CD4-positive, alpha-beta T cell treated with Interleukin-15 for 4 hours (primary cell): ENCODE measurements around the gene DNAJC8.
A peak's percentile ranks its signal among the peaks of the same experiment; 100 is the strongest.

Experiments used
- DNase-seq: peaks from one replicate; pipeline ENCODE4 v3.0.0-alpha.2; 2020; ENCODE audit warnings: low spot score

Gene DNAJC8

GRCh38 chr1:28232558-28233263 lies at the start of gene DNAJC8:
Gene DNAJC8 (minus strand): TSS chr1:28233029. CDS start chr1:28232998, 31 bp downstream.
- peak; percentile 92 for DNase-seq

GRCh38 chr1:28281608-28282425 lies 49.0 kb upstream of the DNAJC8 start:
- no peak for DNase-seq

- no peak for DNase-seq
Observed at GRCh38 chr1:28280977-28281381, 48.1 kb upstream of the DNAJC8 start.

- no peak for DNase-seq
Observed at GRCh38 chr1:28280501-28280900, 47.7 kb upstream of the DNAJC8 start.

- DNase-seq: no peak
Observed at GRCh38 chr1:28279721-28280120, 46.9 kb upstream of the DNAJC8 start.

GRCh38 chr1:28278763-28279162 lies 45.9 kb upstream of the DNAJC8 start:
- no peak for DNase-seq

- DNase-seq: no peak
Observed at GRCh38 chr1:28273216-28273860, 40.5 kb upstream of the DNAJC8 start.

GRCh38 chr1:28272215-28272852 lies 39.5 kb upstream of the DNAJC8 start:
- DNase-seq: no peak

GRCh38 chr1:28269529-28269928 lies 36.7 kb upstream of the DNAJC8 start:
- no peak for DNase-seq

GRCh38 chr1:28267633-28268032 lies 34.8 kb upstream of the DNAJC8 start:
- no peak for DNase-seq

GRCh38 chr1:28266920-28267322 lies 34.1 kb upstream of the DNAJC8 start:
- no peak for DNase-seq

GRCh38 chr1:28265577-28265976 lies 32.7 kb upstream of the DNAJC8 start:
- no peak for DNase-seq

- no peak for DNase-seq
Observed at GRCh38 chr1:28264897-28265296, 32.1 kb upstream of the DNAJC8 start.

GRCh38 chr1:28260803-28261174 lies 28.0 kb upstream of the DNAJC8 start:
- DNase-seq: no peak

GRCh38 chr1:28259934-28260802 lies 27.3 kb upstream of the DNAJC8 start:
- DNase-seq: no peak

- DNase-seq: peak; percentile 99
Observed at GRCh38 chr1:28259252-28259933, 26.6 kb upstream of the DNAJC8 start, which contains the start of gene SESN2. Gene SESN2 (plus strand): TSS chr1:28259518. CDS start chr1:28259848, 330 bp downstream.

GRCh38 chr1:28258628-28259251 lies 25.9 kb upstream of the DNAJC8 start:
- DNase-seq: no peak

GRCh38 chr1:28257736-28258135 lies 24.9 kb upstream of the DNAJC8 start:
- DNase-seq: no peak

- DNase-seq: peak; percentile 55
Observed at GRCh38 chr1:28256197-28256827, 23.5 kb upstream of the DNAJC8 start.

GRCh38 chr1:28249866-28250295 lies 17.1 kb upstream of the DNAJC8 start:
- no peak for DNase-seq
